Esophagus muscularis mucosa (tissue), 4 donors: ENCODE measurements around the gene NT5M.

Experiments
- CTCF ChIP-seq, 3 experiments: fragments of 200-600 bp in 2 of 3; fragments of 450-650 bp in 1 of 3; sonication (generic) in 2 of 3; IDR thresholded peaks; one replicate each; pipeline ENCODE4 v1.5.1; 2017 to 2019; ENCODE audit warnings: antibody characterized with exemption in 3 of 3, mild to moderate bottlenecking in 2 of 3, moderate library complexity in 1 of 3
- EP300 ChIP-seq: sonication (generic); formaldehyde crosslinking; IDR thresholded peaks from one replicate; pipeline ENCODE4 v1.6.1; 2017; ENCODE audit warnings: antibody characterized with exemption
- POLR2A ChIP-seq: fragments of 450-650 bp; IDR thresholded peaks from one replicate; pipeline ENCODE4 v1.6.1; 2017; ENCODE audit warnings: antibody characterized with exemption, moderate library complexity, mild to moderate bottlenecking, low read depth

- no peak for TF ChIP-seq CTCF (IDR thresholded peaks at IDR 0.05)
- no peak for TF ChIP-seq EP300
- TF ChIP-seq POLR2A = no peak
These were observed 49.8 kb upstream of the NT5M start for GRCh38 chr17:17253406-17253805.
